Spinal cord (tissue), 10 donors: ENCODE results near the gene TCF12. TPM values are rescaled to one million over a fixed set of nuclear protein-coding genes. Genes with fewer than 3 reads are reported as not detected.

Source experiments
- DNase-seq, 6 donors: peaks; one replicate each; pipeline versions ENCODE4 v3.0.0 to v3.0.0-alpha.2; 2013 to 2015; ENCODE audit warnings: low spot score in 6 of 6, low read depth in 4 of 6
- H3K27ac ChIP-seq: one replicate; pipeline ENCODE4 v1.5.1; 2013; ENCODE audit warnings: low read depth, low read length, control low read depth
- H3K27me3 ChIP-seq: one replicate; pipeline ENCODE4 v1.6.1; 2013; ENCODE audit warnings: low read length; ENCODE audit not compliant: control insufficient read depth, insufficient read depth
- H3K36me3 ChIP-seq: one replicate; pipeline ENCODE4 v1.6.1; 2013; ENCODE audit warnings: low read length; ENCODE audit not compliant: control insufficient read depth, insufficient read depth
- H3K4me1 ChIP-seq: one replicate; pipeline ENCODE4 v1.6.1; 2013; ENCODE audit warnings: low read length; ENCODE audit not compliant: control insufficient read depth, insufficient read depth
- H3K4me3 ChIP-seq: one replicate; pipeline ENCODE4 v1.5.1; 2013; ENCODE audit warnings: low read depth, low read length, control low read depth
- H3K9me3 ChIP-seq: one replicate; pipeline ENCODE4 v1.6.1; 2013; ENCODE audit warnings: low read length; ENCODE audit not compliant: control insufficient read depth, insufficient read depth
- WGBS: methylation state at CpG from one replicate; pipeline ENCODE4 v1.1.5; 2013; ENCODE audit warnings: missing lambda C conversion rate; ENCODE audit not compliant: insufficient coverage; 5-methylcytosine and 5-hydroxymethylcytosine counted together
- polyA plus RNA-seq, 2 donors: library from polyadenylated mRNA; unstranded; fragments of 120-200 nt; gene quantifications; one replicate each; pipeline ENCODE4 v1.2.1, GENCODE V29; 2013; ENCODE audit not compliant: insufficient read length in 2 of 2
- total RNA-seq, 2 donors: library from RNA; depleted of rRNA in 1 of 2; stranded (reverse); fragments of 120-200 nt in 1 of 2; fragments of >200 nt in 1 of 2; gene quantifications; one replicate each; pipeline versions ENCODE4 v1.2.3 to v1.2.4, GENCODE V29; 2013 to 2014
- donor health status: healthy.

The TCF12 gene
- total and polyA plus RNA-seq, 4 donors, result 88.8 to 183 (median 135) TPM

DNA sequence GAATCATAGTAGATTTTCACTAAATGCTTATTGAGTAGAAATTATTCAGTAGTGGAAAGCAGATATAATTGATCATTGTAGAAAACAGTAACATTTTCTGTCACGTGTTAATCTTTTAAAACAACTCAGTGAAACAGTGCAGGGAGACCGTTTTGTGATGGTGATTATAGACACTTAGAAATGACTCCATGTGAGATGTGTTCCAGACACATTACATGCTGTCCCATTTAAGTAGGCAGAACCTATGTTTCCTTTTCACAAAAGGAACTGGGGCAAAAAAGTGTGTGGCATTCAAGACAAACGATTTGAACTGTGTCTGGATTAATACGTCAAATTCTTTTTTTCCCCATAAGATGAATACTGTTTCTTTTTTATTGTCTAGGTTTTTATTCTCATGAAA is 126.5 kb downstream of the TCF12 start:
- Histone ChIP-seq H3K36me3 (no peaks in the 10 kb centered on the region), H3K9me3 (no peaks in the 10 kb centered on the region), H3K4me3 (no peak overlapping the region), H3K27ac (no peak overlapping the region), H3K27me3 (no peaks in the 10 kb centered on the region), H3K4me1 (no peaks in the 10 kb centered on the region)
- WGBS, result no CpG with 5 or more reads among the region's 4 CpGs
- no peak for DNase-seq

DNA sequence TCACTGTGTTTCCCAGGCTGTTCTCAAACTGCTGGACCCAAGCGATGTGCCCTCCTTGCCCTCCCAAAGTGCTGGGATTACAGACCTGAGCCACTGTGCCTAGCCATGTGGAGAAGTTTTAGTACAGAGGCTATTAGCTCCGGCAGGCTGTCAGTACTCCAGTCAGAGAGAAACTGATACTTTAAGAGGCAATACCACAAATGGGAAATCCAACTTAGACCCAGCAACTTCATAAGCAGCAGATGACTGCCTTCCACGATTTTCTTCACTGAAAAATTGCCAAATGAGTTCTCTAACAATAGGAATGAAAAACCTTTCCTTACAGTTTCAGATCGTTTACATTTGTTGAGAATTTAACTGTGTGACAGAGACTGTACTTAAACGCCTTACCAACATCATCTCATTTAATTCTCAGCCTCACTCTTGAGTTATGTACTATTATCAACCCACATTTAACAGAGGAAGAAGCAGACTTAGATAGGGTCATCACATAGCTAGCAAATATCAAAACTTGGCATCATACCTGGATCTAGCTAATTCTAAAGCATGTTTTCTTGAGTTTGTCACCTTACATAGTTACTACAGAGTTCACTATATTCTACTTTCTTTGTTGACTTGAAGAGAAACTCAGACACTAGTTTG is 127.4 kb downstream of the TCF12 start:
- no peak overlapping the region for H3K4me3 ChIP-seq
- 86% methylated on average over 2 of the region's 5 CpGs for WGBS

DNA sequence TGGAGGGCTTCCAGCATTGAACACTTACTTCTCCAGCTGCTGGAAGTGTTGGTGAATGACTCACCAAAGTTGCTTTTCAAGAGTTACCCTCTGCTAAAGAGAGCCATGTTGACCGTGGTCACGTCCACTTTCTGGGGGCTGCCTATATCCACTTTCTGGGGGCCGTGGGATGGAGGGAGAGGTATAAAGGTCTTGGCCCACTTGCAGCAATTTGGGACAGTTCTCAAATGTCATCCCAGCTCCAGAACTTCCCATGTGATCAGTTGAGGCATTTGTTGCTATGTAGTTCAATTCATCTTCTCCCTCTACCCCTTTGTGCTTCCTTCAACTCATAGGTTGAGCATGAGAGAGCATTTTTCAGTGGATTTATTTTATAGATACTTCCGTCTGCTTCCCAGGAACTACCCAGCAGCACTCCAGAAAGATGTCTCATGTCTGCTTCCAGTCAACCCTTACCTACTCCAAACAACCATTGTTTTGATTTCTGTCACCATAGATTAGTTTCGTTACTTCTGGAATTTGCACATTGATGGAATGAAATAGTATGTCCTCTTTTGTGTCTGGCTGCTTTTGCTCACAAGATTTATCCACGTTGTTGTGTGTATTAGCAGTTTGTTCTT is 130.6 kb downstream of the TCF12 start:
- Histone ChIP-seq H3K27me3 (no peaks in the 10 kb centered on the region), H3K27ac (no peak overlapping the region), H3K36me3 (no peaks in the 10 kb centered on the region), H3K9me3 (no peaks in the 10 kb centered on the region), H3K4me1 (no peaks in the 10 kb centered on the region), H3K4me3 (no peak overlapping the region)
- no peak for DNase-seq
- 100% methylated on average over 1 of the region's 6 CpGs for WGBS

More for the DNA sequence above, 127.4 kb downstream of the TCF12 start:
- DNase-seq, result no peak
- H3K27ac ChIP-seq, result no peak overlapping the region
- no peaks in the 10 kb centered on the region for H3K27me3 ChIP-seq
- no peaks in the 10 kb centered on the region for H3K36me3 ChIP-seq
- no peaks in the 10 kb centered on the region for H3K9me3 ChIP-seq
- H3K4me1 ChIP-seq, result no peaks in the 10 kb centered on the region

DNA sequence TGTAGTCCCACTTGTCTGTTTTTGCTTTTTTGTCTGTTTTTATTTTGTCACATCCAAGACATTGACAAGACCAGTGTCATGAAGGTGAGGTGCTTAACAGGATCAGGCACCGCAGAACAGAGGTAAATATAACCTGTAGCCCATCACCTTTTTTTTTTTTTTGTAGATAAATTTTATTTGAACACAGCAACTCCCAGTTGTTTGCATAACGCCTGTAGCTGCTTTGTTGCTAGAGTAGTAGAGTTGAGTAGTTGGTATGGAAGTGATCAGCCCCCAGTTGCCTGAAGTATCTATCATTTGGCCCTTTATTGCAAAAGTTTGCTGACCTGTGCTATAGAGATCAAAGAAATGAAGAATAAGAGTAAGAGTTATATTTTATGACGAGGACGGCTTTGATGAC is 135.0 kb downstream of the TCF12 start:
- H3K27ac ChIP-seq, result no peak overlapping the region

DNA sequence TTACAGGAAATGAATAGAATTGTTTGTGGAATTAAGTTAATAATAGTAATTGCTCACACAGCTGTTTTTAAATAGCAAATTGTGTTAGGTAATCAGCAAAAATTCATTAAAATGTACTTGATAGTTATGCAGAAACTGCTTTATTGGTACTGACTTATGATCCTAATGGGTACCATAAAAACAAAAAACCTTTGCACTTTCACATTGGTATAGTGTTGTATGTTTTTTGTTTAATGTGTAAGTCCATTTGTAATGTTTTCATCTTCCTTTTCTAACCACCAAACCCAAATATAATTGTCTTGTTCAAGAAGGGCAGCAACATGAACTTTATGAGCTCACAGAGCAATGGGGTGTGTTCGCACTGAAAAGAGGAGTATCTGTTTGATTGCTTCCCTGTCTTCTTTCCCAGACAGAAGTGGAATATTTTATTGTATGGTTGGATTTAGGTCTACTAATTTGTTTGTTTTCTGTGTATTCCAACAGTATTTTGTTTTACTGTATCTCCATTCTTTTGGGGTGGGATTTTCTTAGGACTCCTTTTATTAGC is 135.8 kb downstream of the TCF12 start:
- Histone ChIP-seq H3K27me3 (no peaks in the 10 kb centered on the region), H3K27ac (no peak overlapping the region), H3K9me3 (no peaks in the 10 kb centered on the region), H3K4me1 (no peaks in the 10 kb centered on the region), H3K4me3 (no peak overlapping the region), H3K36me3 (no peaks in the 10 kb centered on the region)
- peak in 3 of 6 donors; percentile 11 to 77 (median 15) for DNase-seq
- WGBS, result no CpG with 5 or more reads among the region's 1 CpG

More for the DNA sequence above, 135.0 kb downstream of the TCF12 start:
- 84% methylated on average over 3 of the region's 4 CpGs for WGBS
- DNase-seq, result no peak
- Histone ChIP-seq H3K4me3 (no peak overlapping the region), H3K36me3 (no peaks in the 10 kb centered on the region), H3K27me3 (no peaks in the 10 kb centered on the region), H3K4me1 (no peaks in the 10 kb centered on the region), H3K9me3 (no peaks in the 10 kb centered on the region)

DNA sequence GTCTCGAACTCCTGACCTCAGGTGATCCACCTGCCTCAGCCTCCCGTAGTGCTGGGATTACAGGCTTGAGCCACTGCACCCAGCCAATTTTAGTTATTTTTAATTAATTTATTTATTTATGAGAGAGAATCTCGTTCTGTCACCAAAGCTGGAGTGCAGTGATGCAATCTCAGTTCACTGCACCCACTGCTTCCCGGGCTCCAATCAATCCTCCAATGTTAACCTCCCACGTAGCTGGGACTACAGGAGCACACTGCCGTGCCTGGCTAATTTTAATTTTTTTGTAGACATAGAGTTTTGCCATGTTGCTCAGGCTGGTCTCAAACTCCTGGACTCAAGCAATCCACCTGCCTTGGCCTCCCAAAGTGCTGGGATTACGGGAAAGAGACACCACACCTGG is 137.9 kb downstream of the TCF12 start:
- Histone ChIP-seq H3K9me3 (no peaks in the 10 kb centered on the region), H3K4me3 (no peak overlapping the region), H3K27me3 (no peaks in the 10 kb centered on the region), H3K4me1 (no peaks in the 10 kb centered on the region), H3K36me3 (no peaks in the 10 kb centered on the region), H3K27ac (no peak overlapping the region)
- no CpG with 5 or more reads among the region's 7 CpGs for WGBS
- DNase-seq, result no peak

DNA sequence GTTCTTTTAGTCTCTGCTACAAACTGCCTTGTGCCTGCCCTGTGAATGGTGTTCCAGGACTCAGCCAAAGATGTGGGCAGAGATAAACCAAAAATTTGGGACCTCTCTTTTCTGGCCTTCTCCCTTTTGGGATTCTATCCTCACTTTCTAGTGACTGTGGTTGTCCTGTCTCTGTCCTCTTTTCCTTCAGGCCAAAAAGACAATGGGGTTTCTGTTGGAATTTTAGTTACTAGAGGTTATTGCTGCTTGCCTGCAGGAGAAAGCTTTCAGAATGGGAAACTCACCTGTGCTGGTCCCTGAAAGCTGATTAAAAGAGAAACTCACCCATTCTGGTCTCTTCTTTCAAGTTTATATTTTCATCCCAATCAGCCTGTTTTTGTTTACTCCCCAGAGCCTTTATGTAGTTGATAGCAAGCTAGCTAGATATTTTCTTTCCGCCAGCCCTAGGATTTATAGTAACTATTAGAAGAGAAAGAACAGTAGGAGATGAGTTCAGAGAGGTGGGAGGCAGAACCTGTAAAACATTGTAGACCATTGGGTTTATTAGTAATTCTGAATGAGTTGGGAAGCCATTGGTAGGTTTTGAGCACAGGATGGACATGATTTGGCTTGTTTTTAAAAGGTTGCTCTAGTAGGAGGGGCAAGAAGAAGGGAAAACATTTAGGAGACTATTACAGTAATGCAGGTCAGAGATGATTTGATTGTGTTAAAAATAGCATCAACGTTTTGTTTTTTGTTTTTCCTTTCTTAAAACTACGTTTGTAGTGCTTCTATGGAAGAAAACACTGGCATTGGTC is 138.9 kb downstream of the TCF12 start:
- 64% methylated on average over 3 of the region's 3 CpGs for WGBS
- no peak overlapping the region for H3K27ac ChIP-seq
- no peaks in the 10 kb centered on the region for H3K4me1 ChIP-seq

DNA sequence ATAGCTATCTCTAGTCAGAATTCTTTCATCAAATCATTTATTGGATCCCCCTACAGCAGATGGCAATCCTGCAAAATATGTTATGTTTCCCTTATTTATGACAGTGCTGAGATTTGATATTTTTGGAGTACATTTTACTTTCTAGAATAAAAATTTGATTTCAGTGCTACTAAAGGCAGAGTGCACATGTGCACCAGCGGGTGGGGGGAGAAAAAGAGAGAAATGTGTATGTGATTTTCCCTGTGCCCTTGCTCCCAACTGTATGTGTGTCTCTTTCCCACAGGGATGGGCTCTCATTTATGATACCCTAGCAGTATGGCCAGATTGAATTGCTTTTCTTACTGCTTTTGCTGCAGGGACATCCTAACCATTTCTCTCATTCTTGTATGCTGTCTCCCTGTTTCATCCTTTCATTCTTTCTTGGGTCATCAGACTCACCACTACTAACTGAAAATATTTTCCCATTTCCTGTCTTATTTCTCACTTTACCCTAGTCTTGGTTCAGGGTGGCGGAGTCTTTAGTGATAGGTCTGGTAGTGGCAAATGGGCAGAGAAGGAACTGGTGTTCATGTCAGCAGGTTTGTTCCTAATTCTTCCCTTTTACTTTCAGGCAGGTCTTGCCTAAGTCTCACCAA is 140.7 kb downstream of the TCF12 start:
- WGBS, result no CpG with 5 or more reads among the region's 2 CpGs
- H3K4me3 ChIP-seq, result no peak overlapping the region
- no peaks in the 10 kb centered on the region for H3K27me3 ChIP-seq
- no peak overlapping the region for H3K27ac ChIP-seq
- H3K9me3 ChIP-seq, result no peaks in the 10 kb centered on the region
- no peaks in the 10 kb centered on the region for H3K36me3 ChIP-seq
- H3K4me1 ChIP-seq, result no peaks in the 10 kb centered on the region
- DNase-seq, result peak in 1 of 6 donors; percentile 56

More for the DNA sequence above, 138.9 kb downstream of the TCF12 start:
- no peak for DNase-seq
- Histone ChIP-seq H3K27me3 (no peaks in the 10 kb centered on the region), H3K4me3 (no peak overlapping the region), H3K9me3 (no peaks in the 10 kb centered on the region), H3K36me3 (no peaks in the 10 kb centered on the region)

DNA sequence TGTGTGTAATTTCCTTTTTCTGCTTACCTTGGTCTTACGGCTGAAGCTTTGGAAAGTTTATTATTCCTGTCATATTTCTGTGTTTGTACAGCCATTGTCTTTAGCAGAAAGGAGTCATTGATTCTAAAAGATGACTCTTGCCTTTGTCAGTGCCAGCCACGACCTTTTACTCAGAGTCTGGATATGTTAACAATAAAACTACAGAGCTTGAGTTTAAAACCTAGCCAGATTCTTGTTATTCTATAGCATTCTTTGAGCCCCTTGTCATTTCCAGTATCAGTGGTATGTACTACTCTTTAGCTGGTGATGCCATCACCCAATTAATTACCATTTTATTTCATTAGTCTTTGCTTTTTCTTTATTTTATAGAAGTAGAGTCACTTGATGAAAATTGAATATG is 142.4 kb downstream of the TCF12 start:
- Histone ChIP-seq H3K36me3 (no peaks in the 10 kb centered on the region), H3K4me3 (no peak overlapping the region), H3K4me1 (no peaks in the 10 kb centered on the region), H3K27ac (no peak overlapping the region), H3K27me3 (no peaks in the 10 kb centered on the region), H3K9me3 (no peaks in the 10 kb centered on the region)
- no peak for DNase-seq
- no CpG with 5 or more reads among the region's 2 CpGs for WGBS
